GM12874 (cell line): ENCODE data around the gene IQCE.

ENCODE experiments used
- TF ChIP-seq, protein P1 (sequence below): IDR thresholded peaks from 2 replicates; pipeline ENCODE4 v1.5.1; 2011; ENCODE audit warnings: low read depth, mild to moderate bottlenecking, control low read depth, low read length, moderate library complexity; ENCODE audit not compliant: insufficient read depth

The IQCE gene

DNA sequence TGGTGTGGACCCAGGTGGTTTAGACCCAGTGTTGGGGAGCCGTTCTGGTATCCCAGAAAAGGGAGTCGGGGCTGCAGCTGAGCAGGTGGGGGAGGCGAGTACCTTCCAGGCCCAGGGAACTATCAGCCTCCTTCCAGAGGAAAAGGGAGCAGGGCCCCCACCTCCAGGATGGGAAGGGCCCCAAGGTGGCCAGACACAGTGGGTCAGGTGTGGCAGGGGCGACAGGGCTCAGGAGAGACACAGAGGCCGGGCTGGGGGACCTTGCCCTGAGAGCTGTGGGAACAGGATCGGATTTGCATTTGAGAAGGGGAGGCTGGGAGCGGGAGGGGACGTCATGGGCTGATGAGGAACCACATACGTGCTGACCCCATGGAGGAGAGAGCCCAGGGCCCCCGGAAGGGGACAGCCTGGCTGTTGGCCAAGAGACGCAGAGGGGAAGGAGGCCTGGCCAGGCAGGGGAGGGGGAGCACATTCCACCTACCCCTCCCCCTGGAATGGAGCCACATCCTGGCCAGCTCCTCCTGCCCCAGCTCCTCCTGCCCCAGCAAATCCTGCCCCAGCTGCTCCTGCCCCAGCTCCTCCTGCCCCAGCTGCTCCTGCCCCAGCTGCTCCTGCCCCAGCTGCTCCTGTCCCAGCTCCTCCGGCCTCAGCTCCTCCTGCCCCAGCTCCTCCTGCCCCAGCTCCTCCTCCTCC lies 63.3 kb downstream of the IQCE start:
- TF ChIP-seq, protein P1, sequence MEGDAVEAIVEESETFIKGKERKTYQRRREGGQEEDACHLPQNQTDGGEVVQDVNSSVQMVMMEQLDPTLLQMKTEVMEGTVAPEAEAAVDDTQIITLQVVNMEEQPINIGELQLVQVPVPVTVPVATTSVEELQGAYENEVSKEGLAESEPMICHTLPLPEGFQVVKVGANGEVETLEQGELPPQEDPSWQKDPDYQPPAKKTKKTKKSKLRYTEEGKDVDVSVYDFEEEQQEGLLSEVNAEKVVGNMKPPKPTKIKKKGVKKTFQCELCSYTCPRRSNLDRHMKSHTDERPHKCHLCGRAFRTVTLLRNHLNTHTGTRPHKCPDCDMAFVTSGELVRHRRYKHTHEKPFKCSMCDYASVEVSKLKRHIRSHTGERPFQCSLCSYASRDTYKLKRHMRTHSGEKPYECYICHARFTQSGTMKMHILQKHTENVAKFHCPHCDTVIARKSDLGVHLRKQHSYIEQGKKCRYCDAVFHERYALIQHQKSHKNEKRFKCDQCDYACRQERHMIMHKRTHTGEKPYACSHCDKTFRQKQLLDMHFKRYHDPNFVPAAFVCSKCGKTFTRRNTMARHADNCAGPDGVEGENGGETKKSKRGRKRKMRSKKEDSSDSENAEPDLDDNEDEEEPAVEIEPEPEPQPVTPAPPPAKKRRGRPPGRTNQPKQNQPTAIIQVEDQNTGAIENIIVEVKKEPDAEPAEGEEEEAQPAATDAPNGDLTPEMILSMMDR = no peak

DNA sequence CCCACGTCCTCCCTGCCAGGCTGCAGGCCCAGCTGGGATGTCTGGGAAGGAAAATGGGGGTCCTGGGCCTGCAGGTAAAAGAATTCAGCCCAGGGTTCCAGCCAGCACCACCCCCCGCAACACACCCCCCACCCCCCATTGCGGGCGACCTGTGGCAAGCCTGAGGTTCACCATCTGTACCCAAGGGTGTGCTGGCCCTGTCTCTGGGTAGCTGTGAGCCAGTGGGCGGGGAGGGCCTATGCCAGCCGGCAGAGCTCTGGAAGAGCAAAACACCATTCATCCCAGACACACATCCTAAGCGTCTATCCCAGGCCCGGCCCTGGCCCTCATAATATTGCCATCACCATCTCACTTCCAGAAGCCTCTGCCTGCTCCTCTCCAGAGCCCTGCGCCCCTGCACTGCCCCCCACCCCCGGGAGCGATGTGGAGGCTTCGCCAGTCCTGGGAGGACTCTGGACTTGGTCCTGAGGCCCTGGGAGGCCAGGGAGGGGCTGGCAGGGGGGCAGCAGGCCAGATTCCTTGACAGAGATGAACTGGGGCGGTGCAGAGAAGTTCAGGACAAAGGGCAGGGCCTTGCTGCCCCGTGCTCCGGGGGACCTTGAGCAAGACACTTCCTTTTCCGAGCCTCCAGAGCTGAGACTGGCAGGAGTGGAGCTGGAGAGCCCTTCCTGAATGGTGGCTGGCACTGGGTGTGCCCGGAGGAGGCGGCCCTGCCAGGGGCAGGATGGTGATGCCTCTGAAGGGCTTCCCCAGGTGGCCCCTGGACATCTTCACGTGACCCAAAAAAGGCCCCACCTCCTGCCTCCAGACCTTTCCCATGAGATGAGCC lies 64.3 kb downstream of the IQCE start:
- TF ChIP-seq, protein P1 = no peak

DNA sequence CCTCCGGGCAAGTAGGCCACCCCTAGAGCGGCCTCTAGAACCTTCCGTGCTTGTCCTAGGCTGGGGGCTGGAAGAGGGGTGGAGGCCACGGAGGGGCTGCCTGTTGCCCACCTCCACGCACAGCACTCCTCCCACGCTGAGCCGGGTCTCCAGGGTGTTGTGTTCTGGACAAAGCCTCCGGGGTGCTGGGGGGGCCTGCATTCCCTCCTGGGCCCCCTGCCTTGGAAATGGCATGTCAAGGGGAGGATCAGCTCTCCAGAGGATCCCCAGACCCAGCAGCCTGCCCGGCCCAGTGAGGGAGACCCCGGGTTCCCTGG lies 64.9 kb downstream of the IQCE start:
- TF ChIP-seq, protein P1 = no peak

DNA sequence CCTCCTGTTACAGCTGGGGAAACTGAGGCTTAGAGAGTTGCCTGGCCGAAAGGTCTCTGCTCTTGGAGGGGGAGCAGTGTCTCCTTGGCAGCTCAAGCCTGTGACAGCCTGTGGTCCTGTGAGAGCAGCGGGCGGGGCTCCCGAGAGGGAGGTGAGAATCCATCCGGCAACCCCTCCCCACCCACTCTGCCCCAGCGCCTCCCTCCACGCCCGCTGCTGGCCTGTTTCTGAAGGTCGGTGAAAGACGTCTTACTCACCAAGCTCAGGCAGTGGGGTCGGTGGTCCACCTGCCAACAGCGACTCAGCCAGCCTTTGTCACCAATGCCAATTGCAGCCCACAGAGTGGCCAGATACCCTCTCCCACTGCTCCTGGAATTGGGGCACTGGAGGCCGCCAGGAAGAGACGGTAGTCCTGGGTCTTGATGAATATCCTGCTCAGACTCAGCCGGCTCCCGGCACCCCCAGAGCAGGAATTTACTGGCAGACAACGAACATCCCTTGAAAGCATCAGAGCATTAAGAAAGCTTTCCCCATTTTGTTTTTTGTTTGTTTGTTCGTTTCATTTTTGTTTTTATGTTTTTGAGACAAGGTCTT lies 65.6 kb downstream of the IQCE start:
- TF ChIP-seq, protein P1 = no peak

DNA sequence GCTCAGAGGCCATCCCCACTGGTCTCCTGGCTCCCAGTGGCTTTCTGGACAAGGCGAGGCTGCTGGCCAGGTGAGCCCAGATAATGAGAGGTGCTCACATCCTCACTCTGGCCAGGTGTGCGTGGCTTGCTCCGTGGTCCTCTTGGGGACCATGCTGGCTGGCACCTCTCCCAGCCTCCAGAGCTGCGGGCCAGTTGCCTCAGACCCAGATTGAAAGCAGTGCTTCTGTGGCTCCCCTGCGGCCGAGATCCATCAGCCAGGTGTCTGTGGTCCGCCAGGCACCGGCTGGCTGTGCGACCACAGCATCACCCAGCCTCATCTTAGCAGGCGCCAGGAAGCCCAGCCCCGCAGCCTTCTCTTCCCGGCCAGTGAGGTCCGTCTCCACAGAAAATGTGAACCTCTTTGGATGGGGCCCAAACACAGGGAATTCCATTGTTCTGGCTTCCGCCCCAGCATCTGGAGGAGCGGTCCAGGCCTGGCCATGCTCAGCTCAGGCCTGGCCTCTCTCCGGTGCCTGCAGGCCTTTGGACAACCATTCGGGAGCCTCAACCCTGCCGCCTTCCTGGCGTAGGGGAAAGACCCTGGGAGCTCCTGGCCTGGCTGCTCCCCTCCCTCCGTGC lies 67.8 kb downstream of the IQCE start:
- TF ChIP-seq, protein P1 = no peak

DNA sequence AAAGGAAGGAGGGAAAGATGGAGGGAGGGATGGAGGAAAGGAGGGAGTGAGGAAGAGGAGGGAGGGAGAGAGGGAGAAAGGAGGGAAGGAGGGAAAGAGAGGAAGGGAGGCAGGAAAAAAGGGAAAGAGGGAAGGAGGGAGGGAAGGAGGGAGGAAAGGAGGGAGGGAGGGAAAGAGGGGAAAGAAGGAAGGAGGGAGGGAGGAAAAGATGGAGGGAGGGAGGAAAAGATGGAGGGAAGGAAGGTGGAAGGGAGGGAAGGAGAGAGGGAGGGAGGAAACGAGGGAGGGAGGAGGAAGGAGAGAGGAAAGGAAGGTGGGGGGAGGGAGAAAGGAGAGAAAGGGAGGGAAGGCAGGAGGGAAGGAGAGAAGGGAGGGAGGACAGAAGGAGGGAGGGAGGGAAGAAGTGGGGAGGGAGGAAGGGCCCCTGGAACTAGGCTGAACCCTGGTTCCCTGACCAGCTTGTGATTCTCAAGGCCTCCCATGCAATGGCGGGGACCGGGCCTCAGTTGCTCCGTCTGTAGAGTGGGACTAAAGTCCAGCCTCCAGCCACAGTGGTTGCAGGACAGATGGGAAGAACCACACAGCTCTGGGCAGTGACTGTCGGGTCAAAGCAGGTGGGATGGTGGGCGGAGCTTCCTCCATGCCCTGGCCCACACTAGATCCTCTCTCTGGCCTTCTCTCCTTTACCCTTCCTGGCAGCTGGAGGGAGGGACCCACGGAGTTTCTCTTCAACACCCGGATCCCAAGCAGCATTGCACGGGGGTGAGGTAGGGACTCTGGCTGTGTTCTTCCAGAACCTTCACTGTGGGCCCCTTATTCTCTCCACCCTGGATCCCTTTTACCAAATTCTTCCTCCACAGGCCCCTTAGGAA lies 68.7 kb downstream of the IQCE start:
- TF ChIP-seq, protein P1 = no peak
